K562 (cell line): ENCODE measurements around the gene XPA. TPM values are rescaled to one million over a fixed set of nuclear protein-coding genes. Genes with fewer than 3 reads are reported as not detected.

ENCODE experiments used
- CBFA2T2 ChIP-seq: fragments of 450-650 bp; conservative IDR thresholded peaks from 2 replicates; pipeline ENCODE4 v1.6.1; 2017; ENCODE audit warnings: mild to moderate bottlenecking
- CTCF ChIP-seq, 3 experiments: IDR thresholded peaks in 2 of 3; conservative IDR thresholded peaks in 1 of 3; 2 replicates each; pipeline ENCODE4 v1.5.1; 2011 to 2012; ENCODE audit warnings: low read length in 3 of 3, mild to moderate bottlenecking in 3 of 3, control low read depth in 2 of 3, improper control_type of control experiment in 1 of 3, inconsistent platforms in 1 of 3, low read depth in 1 of 3, mixed read lengths in 1 of 3, moderate library complexity in 1 of 3; ENCODE audit not compliant: insufficient read depth in 2 of 3
- GTF2F1 ChIP-seq: IDR thresholded peaks from 2 replicates; pipeline ENCODE4 v1.6.1; 2011; ENCODE audit warnings: low read depth, low read length, improper control_type of control experiment
- MTA1 ChIP-seq: fragments of 450-650 bp; IDR thresholded peaks from 2 replicates; pipeline ENCODE4 v1.6.1; 2017; ENCODE audit warnings: borderline replicate concordance
- PKNOX1 ChIP-seq: fragments of 450-650 bp; IDR thresholded peaks from 2 replicates; pipeline ENCODE4 v1.6.1; 2016
- SETDB1 ChIP-seq: IDR thresholded peaks from one replicate; pipeline ENCODE4 v1.6.1; 2012; ENCODE audit warnings: low read length, control low read depth, inconsistent platforms
- STAT5B ChIP-seq: fragments of 250-450 bp; sonication (Bioruptor Pico); IDR thresholded peaks from 2 replicates; pipeline ENCODE4 v1.8.0; 2021; ENCODE audit warnings: mild to moderate bottlenecking, inconsistent platforms
- TOE1 ChIP-seq, 2 experiments: fragments of 450-650 bp in 1 of 2; sonication (generic) in 1 of 2; formaldehyde crosslinking in 1 of 2; IDR thresholded peaks; 2 replicates each; pipeline versions ENCODE4 v1.7.1 to v1.8.0; 2016 to 2022; ENCODE audit warnings: borderline replicate concordance in 2 of 2, mild to moderate bottlenecking in 2 of 2, antibody characterized with exemption in 1 of 2, inconsistent platforms in 1 of 2, low read depth in 1 of 2, missing genetic modification reagents in 1 of 2, moderate library complexity in 1 of 2
- polyA plus RNA-seq, 8 experiments: library from polyadenylated mRNA; depleted of rRNA in 4 of 8; stranded (reverse) in 5 of 8; unstranded in 3 of 8; fragments of >200 nt; fragmentation: Nextera tagmentation in 2 of 8; fragmentation: Illumina TruSeq in 1 of 8; extraction: Ambion mirVana in 2 of 8; extraction: Trizol in 1 of 8; gene quantifications; 2 replicates each; pipeline versions ENCODE4 v1.2.1 to v1.2.3, GENCODE V29; 2011 to 2014; ENCODE audit warnings: inconsistent platforms in 1 of 8, missing spikeins in 1 of 8
- total RNA-seq, 7 experiments: library from RNA; depleted of rRNA in 6 of 7; stranded (reverse); fragments of >200 nt in 6 of 7; fragmentation: Illumina TruSeq in 2 of 7; extraction: Trizol in 2 of 7; gene quantifications; 2 replicates each; pipeline versions ENCODE4 v1.2.1 to v1.2.3, GENCODE V29; 2011 to 2021; ENCODE audit warnings: low replicate concordance in 1 of 7
- TF ChIP-seq, protein P1 (sequence below), 2 experiments: fragments of 450-650 bp; formaldehyde crosslinking in 1 of 2; IDR thresholded peaks; 2 replicates each; pipeline versions ENCODE4 v1.4.0 to v1.6.1; 2014 to 2020; ENCODE audit warnings: mild to moderate bottlenecking in 2 of 2, borderline replicate concordance in 1 of 2, low read depth in 1 of 2
- TF ChIP-seq, protein P2 (sequence below): sonication (generic); formaldehyde crosslinking; IDR thresholded peaks from 2 replicates; pipeline ENCODE4 v1.8.0; 2022; ENCODE audit warnings: missing genetic modification reagents, mild to moderate bottlenecking, borderline replicate concordance
- TF ChIP-seq, protein P3 (sequence below): sonication (generic); formaldehyde crosslinking; IDR thresholded peaks from 2 replicates; pipeline ENCODE4 v1.5.0; 2020; ENCODE audit warnings: missing genetic modification reagents

The XPA gene
- total and polyA plus RNA-seq, 9 of the 15 experiments (the other 6 are each of a cell fraction or from before 2014, with no cell fraction given), result 5.1 to 18.2 (median 14.1) TPM

DNA sequence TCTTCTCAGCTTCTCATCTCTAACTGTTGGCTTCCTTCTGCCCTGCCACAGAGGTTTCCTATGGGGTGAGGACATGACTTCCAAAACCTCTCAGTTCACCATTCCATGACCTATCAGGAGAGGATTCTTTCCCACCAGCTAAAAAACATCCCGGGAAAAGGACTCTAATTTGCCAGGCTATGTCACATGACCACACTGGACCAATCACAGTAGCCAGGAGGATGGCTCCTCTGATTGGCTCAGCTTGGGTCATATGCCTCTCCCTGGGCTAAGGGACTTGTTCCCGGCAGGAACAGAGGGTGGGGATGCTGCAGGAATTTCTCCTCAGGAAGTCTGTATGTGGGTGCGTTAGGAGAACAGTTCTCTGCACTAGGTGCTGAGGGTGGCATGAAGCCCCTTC, 40.3 kb upstream of the XPA start (continued):
- TF ChIP-seq, protein P1, sequence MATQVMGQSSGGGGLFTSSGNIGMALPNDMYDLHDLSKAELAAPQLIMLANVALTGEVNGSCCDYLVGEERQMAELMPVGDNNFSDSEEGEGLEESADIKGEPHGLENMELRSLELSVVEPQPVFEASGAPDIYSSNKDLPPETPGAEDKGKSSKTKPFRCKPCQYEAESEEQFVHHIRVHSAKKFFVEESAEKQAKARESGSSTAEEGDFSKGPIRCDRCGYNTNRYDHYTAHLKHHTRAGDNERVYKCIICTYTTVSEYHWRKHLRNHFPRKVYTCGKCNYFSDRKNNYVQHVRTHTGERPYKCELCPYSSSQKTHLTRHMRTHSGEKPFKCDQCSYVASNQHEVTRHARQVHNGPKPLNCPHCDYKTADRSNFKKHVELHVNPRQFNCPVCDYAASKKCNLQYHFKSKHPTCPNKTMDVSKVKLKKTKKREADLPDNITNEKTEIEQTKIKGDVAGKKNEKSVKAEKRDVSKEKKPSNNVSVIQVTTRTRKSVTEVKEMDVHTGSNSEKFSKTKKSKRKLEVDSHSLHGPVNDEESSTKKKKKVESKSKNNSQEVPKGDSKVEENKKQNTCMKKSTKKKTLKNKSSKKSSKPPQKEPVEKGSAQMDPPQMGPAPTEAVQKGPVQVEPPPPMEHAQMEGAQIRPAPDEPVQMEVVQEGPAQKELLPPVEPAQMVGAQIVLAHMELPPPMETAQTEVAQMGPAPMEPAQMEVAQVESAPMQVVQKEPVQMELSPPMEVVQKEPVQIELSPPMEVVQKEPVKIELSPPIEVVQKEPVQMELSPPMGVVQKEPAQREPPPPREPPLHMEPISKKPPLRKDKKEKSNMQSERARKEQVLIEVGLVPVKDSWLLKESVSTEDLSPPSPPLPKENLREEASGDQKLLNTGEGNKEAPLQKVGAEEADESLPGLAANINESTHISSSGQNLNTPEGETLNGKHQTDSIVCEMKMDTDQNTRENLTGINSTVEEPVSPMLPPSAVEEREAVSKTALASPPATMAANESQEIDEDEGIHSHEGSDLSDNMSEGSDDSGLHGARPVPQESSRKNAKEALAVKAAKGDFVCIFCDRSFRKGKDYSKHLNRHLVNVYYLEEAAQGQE (IDR thresholded peaks at IDR 0.05; ENCODE audit: borderline replicate concordance), result peak; percentile 63
- TF ChIP-seq, protein P1 (CRISPR knock-in tag; IDR thresholded peaks at IDR 0.05; ENCODE audit: low read depth), result no peak
- TF ChIP-seq TOE1 (IDR thresholded peaks at IDR 0.05; ENCODE audit: borderline replicate concordance), result peak; percentile 96
- no peak for TF ChIP-seq TOE1 (CRISPR knock-in tag; IDR thresholded peaks at IDR 0.05; ENCODE audit: borderline replicate concordance, low read depth)
- no peak for TF ChIP-seq SETDB1
- no peak for TF ChIP-seq PKNOX1
- TF ChIP-seq CTCF (IDR thresholded peaks at IDR 0.05 in 2 of 3, conservative IDR thresholded peaks at IDR 0.05 in 1 of 3; ENCODE audit: insufficient read depth in 2 of 3, low read depth in 1 of 3, low read length in 3 of 3), result no peak
- TF ChIP-seq, protein P2, sequence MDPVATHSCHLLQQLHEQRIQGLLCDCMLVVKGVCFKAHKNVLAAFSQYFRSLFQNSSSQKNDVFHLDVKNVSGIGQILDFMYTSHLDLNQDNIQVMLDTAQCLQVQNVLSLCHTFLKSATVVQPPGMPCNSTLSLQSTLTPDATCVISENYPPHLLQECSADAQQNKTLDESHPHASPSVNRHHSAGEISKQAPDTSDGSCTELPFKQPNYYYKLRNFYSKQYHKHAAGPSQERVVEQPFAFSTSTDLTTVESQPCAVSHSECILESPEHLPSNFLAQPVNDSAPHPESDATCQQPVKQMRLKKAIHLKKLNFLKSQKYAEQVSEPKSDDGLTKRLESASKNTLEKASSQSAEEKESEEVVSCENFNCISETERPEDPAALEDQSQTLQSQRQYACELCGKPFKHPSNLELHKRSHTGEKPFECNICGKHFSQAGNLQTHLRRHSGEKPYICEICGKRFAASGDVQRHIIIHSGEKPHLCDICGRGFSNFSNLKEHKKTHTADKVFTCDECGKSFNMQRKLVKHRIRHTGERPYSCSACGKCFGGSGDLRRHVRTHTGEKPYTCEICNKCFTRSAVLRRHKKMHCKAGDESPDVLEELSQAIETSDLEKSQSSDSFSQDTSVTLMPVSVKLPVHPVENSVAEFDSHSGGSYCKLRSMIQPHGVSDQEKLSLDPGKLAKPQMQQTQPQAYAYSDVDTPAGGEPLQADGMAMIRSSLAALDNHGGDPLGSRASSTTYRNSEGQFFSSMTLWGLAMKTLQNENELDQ (CRISPR knock-in tag), result no peak
- TF ChIP-seq MTA1, result no peak
- TF ChIP-seq, protein P3, sequence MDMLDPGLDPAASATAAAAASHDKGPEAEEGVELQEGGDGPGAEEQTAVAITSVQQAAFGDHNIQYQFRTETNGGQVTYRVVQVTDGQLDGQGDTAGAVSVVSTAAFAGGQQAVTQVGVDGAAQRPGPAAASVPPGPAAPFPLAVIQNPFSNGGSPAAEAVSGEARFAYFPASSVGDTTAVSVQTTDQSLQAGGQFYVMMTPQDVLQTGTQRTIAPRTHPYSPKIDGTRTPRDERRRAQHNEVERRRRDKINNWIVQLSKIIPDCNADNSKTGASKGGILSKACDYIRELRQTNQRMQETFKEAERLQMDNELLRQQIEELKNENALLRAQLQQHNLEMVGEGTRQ (CRISPR knock-in tag), result peak; percentile 96
- TF ChIP-seq GTF2F1, result no peak
- TF ChIP-seq STAT5B, result no peak
- peak; percentile 64 for TF ChIP-seq CBFA2T2
